Gastroesophageal sphincter (tissue), 3 donors: ENCODE results near the gene ANKS1B.
A peak's percentile ranks its signal among the peaks of the same experiment; 100 is the strongest.

Experiments used
- CTCF ChIP-seq, 4 experiments: fragments of 200-600 bp in 2 of 4; fragments of 450-650 bp in 2 of 4; sonication (generic) in 1 of 4; IDR thresholded peaks; one replicate each; pipeline ENCODE4 v1.5.1; 2017 to 2019; ENCODE audit warnings: antibody characterized with exemption in 4 of 4, mild to moderate bottlenecking in 2 of 4, moderate library complexity in 2 of 4
- EP300 ChIP-seq: sonication (generic); formaldehyde crosslinking; IDR thresholded peaks from one replicate; pipeline ENCODE4 v1.6.1; 2017; ENCODE audit warnings: antibody characterized with exemption, mild to moderate bottlenecking
- POLR2A ChIP-seq, 2 donors: fragments of 450-650 bp; IDR thresholded peaks; one replicate each; pipeline ENCODE4 v1.6.1; 2017; ENCODE audit warnings: antibody characterized with exemption in 2 of 2, mild to moderate bottlenecking in 2 of 2, moderate library complexity in 1 of 2
- POLR2AphosphoS5 ChIP-seq: sonication (generic); formaldehyde crosslinking; IDR thresholded peaks from one replicate; pipeline ENCODE4 v1.6.1; 2017; ENCODE audit warnings: antibody characterized with exemption

GRCh38 chr12:99917711-99918402, 66.9 kb downstream of the ANKS1B start:
- TF ChIP-seq CTCF (IDR thresholded peaks at IDR 0.05) (no peak), POLR2A (IDR thresholded peaks at IDR 0.05) (no peak), POLR2AphosphoS5 (peak; percentile 52), EP300 (no peak)
